Tibial artery (tissue), 4 donors: ENCODE data around the gene EEPD1.

Source experiments
- DNase-seq, 2 donors: peaks; one replicate each; pipeline ENCODE4 v3.0.0-alpha.2; 2019
- H3K27ac ChIP-seq, 2 donors: fragments of 200-600 bp; sonication (generic) in 1 of 2; 1 replicate in 1 of 2; 2 replicates in 1 of 2; pipeline ENCODE4 v1.5.1; 2018 to 2019; ENCODE audit warnings: mild to moderate bottlenecking in 1 of 2
- H3K27me3 ChIP-seq, 2 donors: fragments of 200-600 bp; sonication (generic) in 1 of 2; one replicate each; pipeline versions ENCODE4 v1.5.1 to v1.6.0; 2016 to 2019
- H3K36me3 ChIP-seq, 3 donors: fragments of 200-600 bp; sonication (generic) in 2 of 3; one replicate each; pipeline ENCODE4 v1.5.1; 2016 to 2019; ENCODE audit warnings: mild to moderate bottlenecking in 2 of 3
- H3K4me1 ChIP-seq, 4 donors: fragments of 200-600 bp; sonication (generic) in 2 of 4; 1 replicate in 3 of 4; 2 replicates in 1 of 4; pipeline ENCODE4 v1.5.1; 2016 to 2019
- H3K4me3 ChIP-seq, 2 donors: fragments of 200-600 bp; sonication (generic) in 1 of 2; 1 replicate in 1 of 2; 2 replicates in 1 of 2; pipeline ENCODE4 v1.5.1; 2018 to 2019; ENCODE audit warnings: mild to moderate bottlenecking in 2 of 2
- H3K9me3 ChIP-seq, 3 donors: fragments of 200-600 bp; sonication (generic) in 1 of 3; one replicate each; pipeline ENCODE4 v1.5.1; 2016 to 2019
- intact Hi-C: fragments of 100-400 bp; cut with DNase I; formaldehyde crosslinking; loops from one replicate; pipeline ENCODE4 v1.15.0; 2023; ENCODE audit warnings: low total_unique reads
- TF ChIP-seq, protein P1 (sequence below), 2 experiments: fragments of 200-600 bp in 1 of 2; fragments of 450-650 bp in 1 of 2; IDR thresholded peaks; one replicate each; pipeline ENCODE4 v1.5.1; 2017 to 2019; ENCODE audit warnings: antibody characterized with exemption in 2 of 2, mild to moderate bottlenecking in 1 of 2, moderate library complexity in 1 of 2

The EEPD1 gene

DNA sequence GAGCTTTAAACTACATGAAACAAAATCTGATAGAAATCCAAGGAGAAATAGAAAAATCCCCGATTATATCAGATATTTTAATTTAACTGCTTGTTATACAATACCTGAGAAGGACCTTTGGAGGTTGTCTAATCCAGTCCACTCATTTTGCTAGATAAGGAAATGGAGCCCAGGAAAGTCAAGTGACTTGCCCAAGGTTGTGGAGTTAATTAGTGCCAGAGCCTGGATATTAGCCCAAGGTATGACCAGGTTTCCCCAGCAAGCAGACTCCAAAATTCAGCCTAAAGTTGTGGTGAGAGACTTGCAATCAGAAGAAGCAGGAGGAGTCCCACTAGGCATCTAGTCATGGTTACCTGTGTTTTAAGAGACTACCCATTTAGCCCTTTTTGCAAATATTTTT, 11.7 kb upstream of the EEPD1 start:
- Histone ChIP-seq H3K27me3 (no peaks in the 10 kb centered on the region), H3K4me3 (no peak overlapping the region), H3K36me3 (no peaks in the 10 kb centered on the region), H3K9me3 (peaks cover 0 to 3% (median 0%) of the 10 kb centered on the region in 3 donors), H3K27ac (no peak overlapping the region), H3K4me1 (no peaks in the 10 kb centered on the region)
- DNase-seq = no peak
- TF ChIP-seq, protein P1, sequence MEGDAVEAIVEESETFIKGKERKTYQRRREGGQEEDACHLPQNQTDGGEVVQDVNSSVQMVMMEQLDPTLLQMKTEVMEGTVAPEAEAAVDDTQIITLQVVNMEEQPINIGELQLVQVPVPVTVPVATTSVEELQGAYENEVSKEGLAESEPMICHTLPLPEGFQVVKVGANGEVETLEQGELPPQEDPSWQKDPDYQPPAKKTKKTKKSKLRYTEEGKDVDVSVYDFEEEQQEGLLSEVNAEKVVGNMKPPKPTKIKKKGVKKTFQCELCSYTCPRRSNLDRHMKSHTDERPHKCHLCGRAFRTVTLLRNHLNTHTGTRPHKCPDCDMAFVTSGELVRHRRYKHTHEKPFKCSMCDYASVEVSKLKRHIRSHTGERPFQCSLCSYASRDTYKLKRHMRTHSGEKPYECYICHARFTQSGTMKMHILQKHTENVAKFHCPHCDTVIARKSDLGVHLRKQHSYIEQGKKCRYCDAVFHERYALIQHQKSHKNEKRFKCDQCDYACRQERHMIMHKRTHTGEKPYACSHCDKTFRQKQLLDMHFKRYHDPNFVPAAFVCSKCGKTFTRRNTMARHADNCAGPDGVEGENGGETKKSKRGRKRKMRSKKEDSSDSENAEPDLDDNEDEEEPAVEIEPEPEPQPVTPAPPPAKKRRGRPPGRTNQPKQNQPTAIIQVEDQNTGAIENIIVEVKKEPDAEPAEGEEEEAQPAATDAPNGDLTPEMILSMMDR (IDR thresholded peaks at IDR 0.05) = no peak
- intact Hi-C loops = loop anchor here (10.0 kb wide), 1 partner anchor 437 kb away; no protein-coding TSS in a partner anchor

DNA sequence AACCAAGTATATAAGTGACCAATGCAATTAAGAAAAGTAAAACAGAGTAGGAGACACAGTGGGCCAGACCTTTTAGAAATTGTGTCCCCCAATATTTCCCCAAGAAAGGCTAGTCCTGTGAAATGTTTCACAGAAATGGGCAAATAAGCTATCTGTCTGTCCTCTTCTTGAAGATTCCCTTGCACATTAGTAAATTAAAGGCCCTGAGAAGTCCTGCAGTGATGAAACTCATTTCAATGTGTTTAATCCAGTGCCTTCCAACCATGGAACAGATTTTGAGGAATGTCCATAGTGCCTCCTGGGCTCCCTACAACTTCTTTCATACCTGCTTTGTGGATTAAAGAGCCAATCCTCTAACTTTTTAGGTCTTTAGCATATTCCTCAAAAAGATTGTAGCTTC, 11.2 kb upstream of the EEPD1 start:
- Histone ChIP-seq H3K4me3 (no peak overlapping the region), H3K27me3 (no peaks in the 10 kb centered on the region), H3K27ac (no peak overlapping the region), H3K9me3 (peaks cover 0 to 3% (median 0%) of the 10 kb centered on the region in 3 donors), H3K36me3 (no peaks in the 10 kb centered on the region), H3K4me1 (no peaks in the 10 kb centered on the region)
- intact Hi-C loops = loop anchor here (10.0 kb wide), 1 partner anchor 437 kb away; no protein-coding TSS in a partner anchor
- TF ChIP-seq, protein P1 (IDR thresholded peaks at IDR 0.05) = no peak
- no peak for DNase-seq

DNA sequence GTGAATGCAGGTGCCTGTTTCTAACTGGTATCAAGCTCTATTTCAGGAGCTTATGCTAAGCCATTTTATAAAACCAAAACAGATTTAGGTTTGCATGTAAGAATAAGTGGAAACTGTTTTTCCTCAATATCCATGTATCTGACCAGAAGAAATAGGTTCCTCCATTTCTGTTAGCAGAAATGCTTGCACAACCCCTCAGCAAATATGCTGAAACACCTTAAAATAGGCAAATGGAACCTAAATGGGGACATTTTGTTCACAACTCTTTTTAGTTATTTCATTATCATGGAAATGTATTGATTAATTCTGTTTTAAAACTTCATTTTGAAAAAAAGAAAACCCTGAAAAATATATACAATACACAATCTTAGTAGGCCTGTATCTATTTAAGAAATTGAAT, 8.9 kb upstream of the EEPD1 start:
- Histone ChIP-seq H3K36me3 (no peaks in the 10 kb centered on the region), H3K9me3 (peaks cover 0 to 10% (median 7%) of the 10 kb centered on the region in 3 donors), H3K27me3 (no peaks in the 10 kb centered on the region), H3K27ac (no peak overlapping the region), H3K4me3 (no peak overlapping the region), H3K4me1 (no peaks in the 10 kb centered on the region)
- no peak for DNase-seq
- TF ChIP-seq, protein P1 (IDR thresholded peaks at IDR 0.05) = no peak
- intact Hi-C loops = loop anchor here (10.0 kb wide), 1 partner anchor 439 kb away; no protein-coding TSS in a partner anchor

DNA sequence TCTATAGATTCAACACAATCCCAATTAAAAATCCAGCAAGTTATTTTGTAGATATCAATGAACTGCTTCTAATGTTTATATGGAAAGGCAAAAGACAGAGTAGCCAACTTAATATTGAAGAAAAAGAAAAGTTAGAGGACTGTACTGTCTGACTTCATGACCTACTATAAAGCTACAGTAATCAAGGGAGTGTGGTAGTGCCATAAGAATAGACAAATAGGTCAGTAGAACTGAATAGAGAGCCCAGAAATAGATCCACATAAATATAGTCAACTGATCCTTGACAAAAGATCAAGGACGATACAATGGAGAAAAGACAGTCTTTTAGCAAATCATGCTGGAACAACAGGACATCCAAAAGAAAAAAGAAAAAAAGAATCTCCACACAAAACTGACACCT, 7.4 kb upstream of the EEPD1 start:
- Histone ChIP-seq H3K4me1 (no peaks in the 10 kb centered on the region), H3K27me3 (no peaks in the 10 kb centered on the region), H3K9me3 (peaks cover 0 to 10% (median 7%) of the 10 kb centered on the region in 3 donors), H3K36me3 (no peaks in the 10 kb centered on the region), H3K27ac (no peak overlapping the region), H3K4me3 (no peak overlapping the region)
- TF ChIP-seq, protein P1 (IDR thresholded peaks at IDR 0.05) = no peak
- DNase-seq = no peak
- intact Hi-C loops = loop anchor here (10.0 kb wide), 1 partner anchor 441 kb away; no protein-coding TSS in a partner anchor

DNA sequence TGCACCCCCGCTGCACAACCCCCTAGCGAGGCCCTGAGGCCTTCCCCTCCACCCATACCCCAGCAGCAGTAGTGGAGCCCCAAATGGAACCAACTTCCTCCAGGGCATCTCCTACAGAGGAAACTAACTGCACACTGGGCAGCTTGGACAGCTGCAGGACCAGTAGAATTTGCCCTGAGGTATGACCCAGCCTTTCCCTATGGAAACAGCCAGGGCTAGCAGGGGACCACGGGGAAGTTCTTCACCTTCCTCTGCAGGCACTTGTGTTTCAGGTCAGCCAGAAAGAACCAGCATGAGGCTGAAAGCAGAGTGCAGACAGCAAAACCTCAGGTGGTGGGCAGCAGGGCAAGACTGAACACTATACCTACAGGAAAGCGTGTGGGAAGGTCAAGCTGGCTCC, 5.7 kb upstream of the EEPD1 start:
- no peak for DNase-seq
- TF ChIP-seq, protein P1 (IDR thresholded peaks at IDR 0.05) = no peak
- Histone ChIP-seq H3K27ac (no peak overlapping the region), H3K9me3 (peaks cover 0 to 7% (median 7%) of the 10 kb centered on the region in 3 donors), H3K4me1 (peaks cover 0 to 3% (median 1%) of the 10 kb centered on the region in 4 donors), H3K4me3 (no peak overlapping the region), H3K36me3 (no peaks in the 10 kb centered on the region), H3K27me3 (no peaks in the 10 kb centered on the region)
- intact Hi-C loops = loop anchor here (10.0 kb wide), 1 partner anchor 443 kb away; no protein-coding TSS in a partner anchor
